Measurements from ENCODE around the gene GRIK4.

GRCh38 chr11:120558744-120559431, 47.3 kb downstream of the GRIK4 start:
- TF ChIP-seq ZNF232 (CRISPR knock-in tag; IDR thresholded peaks at IDR 0.05) = no peak
- TF ChIP-seq ZNF224 (CRISPR knock-in tag; IDR thresholded peaks at IDR 0.05) = no peak
- TF ChIP-seq FOXK2 (conservative IDR thresholded peaks at IDR 0.05 in 1 of 2, IDR thresholded peaks at IDR 0.05 in 1 of 2; ENCODE audit: low read depth in 2 of 2) = no peak
- TF ChIP-seq RAD21 (CRISPR knock-in tag; conservative IDR thresholded peaks at IDR 0.05 in 1 of 2, IDR thresholded peaks at IDR 0.05 in 1 of 2) = no peak
- TF ChIP-seq FOXP4 (CRISPR knock-in tag; IDR thresholded peaks at IDR 0.05; ENCODE audit: borderline replicate concordance) = no peak
- no peak for TF ChIP-seq ZBTB43 (CRISPR knock-in tag; IDR thresholded peaks at IDR 0.05)
- TF ChIP-seq MYC (IDR thresholded peaks at IDR 0.05; ENCODE audit: low read depth, low read length) = no peak
- no peak for TF ChIP-seq MYC (CRISPR knock-in tag; IDR thresholded peaks at IDR 0.05; ENCODE audit: borderline replicate concordance, low read depth)
- TF ChIP-seq CTCF (IDR thresholded peaks at IDR 0.05 in 2 of 3, conservative IDR thresholded peaks at IDR 0.05 in 1 of 3; ENCODE audit: insufficient read depth in 2 of 3, low read depth in 1 of 3, low read length in 3 of 3) = no peak
- no peak for TF ChIP-seq RBBP5 (IDR thresholded peaks at IDR 0.05; ENCODE audit: borderline replicate concordance, insufficient read depth, low read length, poor library complexity, severe bottlenecking)
- TF ChIP-seq CHAMP1 (IDR thresholded peaks at IDR 0.05) = no peak
- TF ChIP-seq CTCFL (IDR thresholded peaks at IDR 0.05; ENCODE audit: borderline replicate concordance, insufficient read depth, low read depth, low read length, poor library complexity, severe bottlenecking) = no peak
- no peak for TF ChIP-seq HNRNPH1 (optimal IDR thresholded peaks at IDR 0.05; ENCODE audit: low read depth, low read length)

Measured in K562 (cell line).